Smooth muscle cell of bladder (primary cell): ENCODE data around the gene SRBD1. TPM values are rescaled to one million over a fixed set of nuclear protein-coding genes. Genes with fewer than 3 reads are reported as not detected.

Experiments
- total RNA-seq: library from RNA; depleted of rRNA; stranded (reverse); fragments of >200 nt; gene quantifications from 2 replicates; pipeline ENCODE4 v1.2.3, GENCODE V29; 2014

The SRBD1 gene, protein sequence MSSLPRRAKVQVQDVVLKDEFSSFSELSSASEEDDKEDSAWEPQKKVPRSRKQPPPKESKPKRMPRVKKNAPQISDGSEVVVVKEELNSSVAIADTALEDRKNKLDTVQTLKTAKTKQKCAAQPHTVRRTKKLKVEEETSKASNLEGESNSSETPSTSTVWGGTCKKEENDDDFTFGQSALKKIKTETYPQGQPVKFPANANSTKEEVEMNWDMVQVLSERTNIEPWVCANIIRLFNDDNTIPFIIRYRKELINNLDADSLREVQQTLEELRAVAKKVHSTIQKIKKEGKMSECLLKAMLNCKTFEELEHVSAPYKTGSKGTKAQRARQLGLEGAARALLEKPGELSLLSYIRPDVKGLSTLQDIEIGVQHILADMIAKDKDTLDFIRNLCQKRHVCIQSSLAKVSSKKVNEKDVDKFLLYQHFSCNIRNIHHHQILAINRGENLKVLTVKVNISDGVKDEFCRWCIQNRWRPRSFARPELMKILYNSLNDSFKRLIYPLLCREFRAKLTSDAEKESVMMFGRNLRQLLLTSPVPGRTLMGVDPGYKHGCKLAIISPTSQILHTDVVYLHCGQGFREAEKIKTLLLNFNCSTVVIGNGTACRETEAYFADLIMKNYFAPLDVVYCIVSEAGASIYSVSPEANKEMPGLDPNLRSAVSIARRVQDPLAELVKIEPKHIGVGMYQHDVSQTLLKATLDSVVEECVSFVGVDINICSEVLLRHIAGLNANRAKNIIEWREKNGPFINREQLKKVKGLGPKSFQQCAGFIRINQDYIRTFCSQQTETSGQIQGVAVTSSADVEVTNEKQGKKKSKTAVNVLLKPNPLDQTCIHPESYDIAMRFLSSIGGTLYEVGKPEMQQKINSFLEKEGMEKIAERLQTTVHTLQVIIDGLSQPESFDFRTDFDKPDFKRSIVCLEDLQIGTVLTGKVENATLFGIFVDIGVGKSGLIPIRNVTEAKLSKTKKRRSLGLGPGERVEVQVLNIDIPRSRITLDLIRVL
- 14.8 and 18.1 TPM in 2 replicates for total RNA-seq

DNA sequence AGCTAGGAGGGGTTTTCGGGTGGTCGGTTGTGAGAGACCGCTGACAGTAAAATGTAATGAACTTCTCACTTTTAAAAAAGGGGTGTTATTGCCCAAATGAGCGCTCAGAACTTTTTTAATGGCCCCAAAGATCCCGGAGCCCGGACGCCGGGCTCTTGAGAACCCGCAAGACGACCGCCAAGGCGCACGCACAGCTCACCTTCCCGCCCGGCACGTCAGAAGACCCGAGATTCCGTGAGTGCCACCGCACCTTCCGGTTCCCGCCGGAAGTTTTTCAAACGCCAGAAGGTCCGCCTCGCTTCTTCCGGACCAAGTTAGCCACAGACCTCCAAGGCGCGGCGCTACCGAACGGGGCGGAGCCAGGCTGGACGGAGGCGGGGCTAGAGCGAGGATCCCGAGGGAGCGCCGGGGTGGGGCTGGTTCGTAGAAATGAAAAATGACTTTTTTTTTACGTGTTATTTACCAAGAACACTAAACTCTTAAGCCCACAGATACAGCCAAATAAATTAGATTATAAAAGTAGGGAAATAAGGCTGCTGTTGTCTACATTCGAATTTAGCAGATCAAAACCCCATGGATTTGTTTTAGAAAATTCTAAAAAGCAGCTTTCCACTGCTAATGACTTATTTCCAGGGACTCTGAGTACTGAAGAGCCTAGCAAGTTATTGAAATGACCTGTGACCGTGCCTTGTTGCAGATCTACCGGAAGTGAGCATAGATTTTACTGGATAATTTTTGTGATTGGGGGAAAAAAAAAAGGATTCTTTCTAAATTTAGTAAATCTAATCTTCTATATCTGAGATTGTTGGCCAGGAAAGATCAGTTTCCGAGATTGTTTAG, at the start of gene SRBD1:
Gene SRBD1 (minus strand): TSS at position 248 of the 840 bp plus-strand sequence. CDS start 5,826 bp downstream, outside the sequence.

DNA sequence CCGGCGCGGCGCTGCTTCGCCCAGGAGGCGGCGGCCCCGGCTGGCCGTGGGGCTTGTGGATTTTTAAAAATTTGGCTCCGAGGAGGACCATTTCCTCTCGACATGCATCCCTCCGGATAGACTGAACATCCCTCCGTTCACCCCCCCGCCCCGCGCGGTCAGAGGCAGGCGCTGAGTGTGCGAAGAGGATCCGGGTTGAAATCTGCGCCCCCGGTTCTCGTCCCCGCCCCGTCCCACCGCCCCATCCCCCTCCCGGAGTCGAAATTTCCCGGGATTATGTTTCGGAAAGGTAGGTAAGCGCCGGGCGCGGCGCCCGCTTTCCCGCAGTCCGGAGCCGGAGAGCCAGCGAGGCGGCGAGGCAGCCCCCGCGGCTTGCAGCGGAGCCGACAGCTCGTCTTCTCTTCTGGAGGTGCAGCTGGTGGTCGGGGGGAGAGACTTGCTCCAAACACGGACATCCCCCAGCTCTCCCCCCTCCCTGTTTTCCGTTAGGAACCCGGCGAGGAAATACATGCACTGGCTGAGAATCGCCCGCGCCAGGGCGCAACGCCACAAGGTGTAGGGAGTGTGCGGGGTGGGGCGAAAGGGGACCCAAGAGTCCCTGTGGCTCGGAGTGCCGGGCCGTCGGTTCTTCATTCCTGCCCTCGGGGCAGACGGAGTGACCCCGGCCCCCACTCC, 40.5 kb upstream of the SRBD1 start, which contains the start of gene PRKCE:
Gene PRKCE (plus strand): TSS at position 261 of the 675 bp plus-strand sequence.

Other genes starting within 250 kb of the SRBD1 start
- gene PRKCE, start 40.4 kb upstream of the SRBD1 start, total RNA-seq = 11.1 and 11.4 TPM in 2 replicates